Measurements from ENCODE around the gene EXPH5. TPM values are rescaled to one million over a fixed set of nuclear protein-coding genes. Genes with fewer than 3 reads are reported as not detected.
A peak's percentile ranks its signal among the peaks of the same experiment; 100 is the strongest.

EXPH5 gene
- total and polyA plus RNA-seq, 2 of the 8 experiments (the other 6 are each of a cell fraction or from before 2014, with no cell fraction given) = 1.1 to 11.5 TPM

GRCh38 chr11:108562746-108563581, 30.6 kb downstream of the EXPH5 start:
- no peak overlapping the region for H2AK5ac ChIP-seq (ENCODE audit: low read depth, low read length)
- H3K14ac ChIP-seq (ENCODE audit: insufficient read length) = no peak overlapping the region
- H3K4me2 ChIP-seq (ENCODE audit: insufficient read depth in 1 of 2, low read depth in 2 of 2, low read length in 2 of 2) = no peak overlapping the region
- no peak overlapping the region for H4K5ac ChIP-seq (ENCODE audit: insufficient read length, low read depth, low read length)
- H4K20me1 ChIP-seq (replicated peaks in 1 of 2; ENCODE audit: control insufficient read depth in 1 of 2, insufficient read depth in 2 of 2, low read length in 2 of 2) = no peaks in the 10 kb centered on the region
- H3K4me1 ChIP-seq (replicated peaks in 1 of 4; ENCODE audit: control insufficient read depth in 3 of 4, insufficient read depth in 4 of 4, low read length in 3 of 4) = no peaks in the 10 kb centered on the region
- no peak overlapping the region for H2BK15ac ChIP-seq (ENCODE audit: low read length)
- H3K27me3 ChIP-seq (replicated peaks in 1 of 4; ENCODE audit: control insufficient read depth in 3 of 4, extremely low read depth in 1 of 4, insufficient read depth in 3 of 4, low read length in 3 of 4) = no peaks in the 10 kb centered on the region
- H3K4me3 ChIP-seq (ENCODE audit: extremely low read depth in 1 of 4, insufficient read depth in 2 of 4, low read depth in 3 of 4, low read length in 4 of 4) = no peak overlapping the region
- H3K4ac ChIP-seq (replicated peaks; ENCODE audit: insufficient read length, low read depth, low read length) = no peak overlapping the region
- ChIA-PET CTCF (ENCODE audit: partially characterized antibody) (interaction anchor here (0.6 to 1.7 kb wide), 4 partner anchors 10 to 90 kb away, joined by 3 to 5 read pairs (median 3); no protein-coding TSS in a partner anchor), POLR2A (ENCODE audit: partially characterized antibody) (interaction anchor here (1.6 kb wide), 1 partner anchor 11 kb away, joined by 5 read pairs; no protein-coding TSS in a partner anchor)
- no peak overlapping the region for H3K23ac ChIP-seq (ENCODE audit: insufficient read length)
- no peak overlapping the region for H3K9ac ChIP-seq (replicated peaks in 1 of 4; ENCODE audit: extremely low read depth in 1 of 4, low read depth in 3 of 4, low read length in 3 of 4)
- no peak overlapping the region for H4K8ac ChIP-seq (ENCODE audit: extremely low read depth, insufficient read depth, low read length)
- DNase-seq (ENCODE audit: low read depth in 1 of 2, low spot score in 2 of 2) (peak in 1 of 2 experiments; percentile 35), FAIRE-seq (no peak)
- no peak overlapping the region for H2BK5ac ChIP-seq (ENCODE audit: low read depth, low read length)
- H2BK20ac ChIP-seq (ENCODE audit: low read length) = no peak overlapping the region
- H2AFZ ChIP-seq (ENCODE audit: low read length) = no peak overlapping the region
- no peaks in the 10 kb centered on the region for H3K23me2 ChIP-seq (ENCODE audit: low read depth, low read length)
- 0 out of 2 replicates have a peak, but pooled peaks cover 2% of the 10 kb centered on the region for H3K79me1 ChIP-seq (ENCODE audit: low read depth, low read length)
- no peak overlapping the region for H2BK120ac ChIP-seq (replicated peaks; ENCODE audit: low read depth, low read length)
- no peaks in the 10 kb centered on the region for H3K36me3 ChIP-seq (ENCODE audit: control insufficient read depth in 2 of 4, insufficient read depth in 4 of 4, low read length in 3 of 4)
- no peak overlapping the region for H4K91ac ChIP-seq (replicated peaks; ENCODE audit: insufficient read length, low read length)
- H2BK12ac ChIP-seq (ENCODE audit: low read depth, low read length) = no peak overlapping the region
- H3K56ac ChIP-seq (replicated peaks; ENCODE audit: insufficient read length, low read depth, low read length) = no peak overlapping the region
- no peaks in the 10 kb centered on the region for H3K9me3 ChIP-seq (ENCODE audit: insufficient read depth in 2 of 2, low read depth in 1 of 2, low read length in 1 of 2)
- 93% methylated on average over 5 of the region's 5 CpGs; no CpG with 5 or more reads in 1 of the 2 experiments for WGBS, 2 experiments (ENCODE audit: extremely low coverage in 1 of 2, insufficient coverage in 1 of 2, insufficient read length in 1 of 2, insufficient replicate concordance in 2 of 2, low coverage in 1 of 2, low lambda C conversion rate in 2 of 2, missing lambda C conversion rate in 1 of 2)
- H3K79me2 ChIP-seq (ENCODE audit: control insufficient read depth in 1 of 2, insufficient read depth in 2 of 2, low read length in 2 of 2) = no peaks in the 10 kb centered on the region
- H3K18ac ChIP-seq (ENCODE audit: extremely low read depth, low read length) = no peak overlapping the region
- no peak overlapping the region for H3K27ac ChIP-seq (ENCODE audit: low read depth, low read length)
- TF ChIP-seq TBP (IDR thresholded peaks at IDR 0.05; ENCODE audit: low read depth, low read length) (no peak), CREB1 (IDR thresholded peaks at IDR 0.05) (no peak), TAF7 (optimal IDR thresholded peaks at IDR 0.05; ENCODE audit: borderline replicate concordance, low read depth, low read length) (no peak), YY1 (IDR thresholded peaks at IDR 0.05; ENCODE audit: low read depth, low read length) (no peak), TAF1 (IDR thresholded peaks at IDR 0.05; ENCODE audit: low read depth, low read length) (no peak), SP1 (IDR thresholded peaks at IDR 0.05; ENCODE audit: low read depth, low read length) (no peak), BCL11A (IDR thresholded peaks at IDR 0.05; ENCODE audit: low read depth in 2 of 2, low read length in 2 of 2) (no peak), RXRA (IDR thresholded peaks at IDR 0.05; ENCODE audit: insufficient read depth, low read depth, low read length) (no peak), POLR2AphosphoS5 (IDR thresholded peaks at IDR 0.05; ENCODE audit: low read depth, low read length) (no peak), EP300 (IDR thresholded peaks at IDR 0.05; ENCODE audit: borderline replicate concordance in 1 of 2, low read depth in 2 of 2, low read length in 2 of 2) (no peak), SP2 (IDR thresholded peaks at IDR 0.05; ENCODE audit: low read length) (no peak), MAFK (IDR thresholded peaks at IDR 0.05; ENCODE audit: low read depth, low read length) (no peak), NRF1 (IDR thresholded peaks at IDR 0.05; ENCODE audit: low read depth, low read length) (no peak), RFX5 (IDR thresholded peaks at IDR 0.05; ENCODE audit: borderline replicate concordance, low read depth, low read length) (no peak)
